ENCODE results near the gene CKAP4. TPM values are rescaled to one million over a fixed set of nuclear protein-coding genes. Genes with fewer than 3 reads are reported as not detected.

The CKAP4 gene
- total RNA-seq, 1 experiment from 2014 or later = 69.6 TPM

GRCh38 chr12:106271575-106272505 lies 24.0 kb upstream of the CKAP4 start:
- Mint-ChIP-seq H3K36me3 (no peaks in the 10 kb centered on the region), H3K9me3 (no peaks in the 10 kb centered on the region), H3K27me3 (ENCODE audit: low read depth) (peaks cover 4% of the 10 kb centered on the region; the same call in 1 of the 2 replicates), H3K27ac (no peak overlapping the region), H3K4me1 (0 out of 2 replicates have a peak, but pooled peaks cover under 1% of the 10 kb centered on the region), H3K4me3 (no peak overlapping the region)
- no peak for ATAC-seq
- TF ChIP-seq NR1H2 (CRISPR knock-in tag; IDR thresholded peaks at IDR 0.05) (no peak), ZNF121 (CRISPR knock-in tag; IDR thresholded peaks at IDR 0.05) (no peak), ATF1 (CRISPR knock-in tag; IDR thresholded peaks at IDR 0.05) (no peak), USF1 (CRISPR knock-in tag; IDR thresholded peaks at IDR 0.05) (no peak), SMAD3 (CRISPR knock-in tag; IDR thresholded peaks at IDR 0.05; ENCODE audit: borderline replicate concordance) (no peak)
- ChIA-PET POLR2A (no interaction called here), CTCF (interaction anchor here (0.7 to 2.6 kb wide), 5 partner anchors 8 to 48 kb away, joined by 3 to 9 read pairs (median 5); no protein-coding TSS in a partner anchor)
- no peak for DNase-seq (ENCODE audit: low spot score)

- Mint-ChIP-seq H3K9me3 (no peaks in the 10 kb centered on the region), H3K4me3 (no peak overlapping the region), H3K36me3 (no peaks in the 10 kb centered on the region), H3K4me1 (no peaks in the 10 kb centered on the region), H3K27ac (no peak overlapping the region), H3K27me3 (ENCODE audit: low read depth) (peaks cover 4% of the 10 kb centered on the region; the same call in 1 of the 2 replicates)
- ChIA-PET POLR2A (no interaction called here), CTCF (interaction anchor here (0.8 to 1.2 kb wide), 2 partner anchors 13 to 45 kb away, joined by 3 read pairs; no protein-coding TSS in a partner anchor)
- TF ChIP-seq IRF1 (CRISPR knock-in tag; IDR thresholded peaks at IDR 0.05) (no peak), TEAD4 (CRISPR knock-in tag; IDR thresholded peaks at IDR 0.05) (no peak), ZNF416 (CRISPR knock-in tag; IDR thresholded peaks at IDR 0.05) (no peak)
- no peak for DNase-seq (ENCODE audit: low spot score)
- no peak for ATAC-seq
Observed at GRCh38 chr12:106269150-106269771, 21.4 kb upstream of the CKAP4 start.

- Mint-ChIP-seq H3K27me3 (ENCODE audit: low read depth) (peaks cover 4% of the 10 kb centered on the region; the same call in 1 of the 2 replicates), H3K4me3 (no peak overlapping the region), H3K4me1 (no peaks in the 10 kb centered on the region), H3K27ac (no peak overlapping the region), H3K9me3 (no peaks in the 10 kb centered on the region), H3K36me3 (no peaks in the 10 kb centered on the region)
- TF ChIP-seq SMAD3 (CRISPR knock-in tag; IDR thresholded peaks at IDR 0.05; ENCODE audit: borderline replicate concordance) (no peak), CREB1 (CRISPR knock-in tag; IDR thresholded peaks at IDR 0.05) (no peak), USF2 (CRISPR knock-in tag; IDR thresholded peaks at IDR 0.05) (no peak), AR (CRISPR knock-in tag; IDR thresholded peaks at IDR 0.05) (no peak), EMX1 (CRISPR knock-in tag; IDR thresholded peaks at IDR 0.05) (no peak), E2F4 (CRISPR knock-in tag; IDR thresholded peaks at IDR 0.05; ENCODE audit: borderline replicate concordance, low read depth) (no peak), PRDM15 (CRISPR knock-in tag; IDR thresholded peaks at IDR 0.05) (no peak), FOXJ3 (CRISPR knock-in tag; IDR thresholded peaks at IDR 0.05; ENCODE audit: borderline replicate concordance) (no peak), E2F1 (CRISPR knock-in tag; IDR thresholded peaks at IDR 0.05) (no peak), TCF7 (CRISPR knock-in tag; IDR thresholded peaks at IDR 0.05; ENCODE audit: low read depth) (no peak), RELA (CRISPR knock-in tag; IDR thresholded peaks at IDR 0.05; ENCODE audit: borderline replicate concordance) (no peak)
- ATAC-seq (no peak), DNase-seq (ENCODE audit: low spot score) (no peak)
- CTCF ChIA-PET = interaction anchor here (0.6 kb wide), 1 partner anchor 653 kb away, joined by 3 read pairs; no protein-coding TSS in a partner anchor
- POLR2A ChIA-PET = no interaction called here
Observed at GRCh38 chr12:106267535-106267934, 19.7 kb upstream of the CKAP4 start.
